Osteocyte (in vitro differentiated cells): ENCODE measurements around the gene DNAJB5. TPM values are rescaled to one million over a fixed set of nuclear protein-coding genes. Genes with fewer than 3 reads are reported as not detected.
"Not testable (repeated sequence)": the region's sequence is repeated elsewhere in the genome, so short reads cannot be mapped to it uniquely, and the experiment has no call there.

Experiments used
- DNase-seq: peaks from one replicate; pipeline ENCODE4 v3.0.0; 2021; ENCODE audit warnings: mixed read lengths; ENCODE audit not compliant: unreplicated experiment; ENCODE audit errors: extremely low spot score
- H3K27ac Mint-ChIP-seq: one replicate; pipeline ENCODE4 v1.8.0; 2021; ENCODE audit warnings: mild to moderate bottlenecking, mixed read lengths; ENCODE audit not compliant: unreplicated experiment
- H3K27me3 Mint-ChIP-seq: one replicate; pipeline ENCODE4 v1.8.0; 2021; ENCODE audit warnings: mixed read lengths; ENCODE audit not compliant: unreplicated experiment
- H3K36me3 Mint-ChIP-seq: one replicate; pipeline ENCODE4 v1.8.0; 2021; ENCODE audit warnings: mixed read lengths; ENCODE audit not compliant: unreplicated experiment
- H3K4me1 Mint-ChIP-seq: one replicate; pipeline ENCODE4 v1.8.0; 2021; ENCODE audit warnings: mixed read lengths; ENCODE audit not compliant: unreplicated experiment
- H3K4me3 Mint-ChIP-seq: one replicate; pipeline ENCODE4 v1.8.0; 2021; ENCODE audit warnings: mild to moderate bottlenecking, moderate library complexity, mixed read lengths; ENCODE audit not compliant: unreplicated experiment
- H3K9me3 Mint-ChIP-seq: one replicate; pipeline ENCODE4 v1.8.0; 2021; ENCODE audit warnings: mixed read lengths; ENCODE audit not compliant: unreplicated experiment
- total RNA-seq: library from RNA; stranded (reverse); gene quantifications from 2 replicates; pipeline ENCODE4 v1.2.1, GENCODE V29; 2021
- TF ChIP-seq, protein P1 (sequence below): fragments of 200-600 bp; sonication (generic); IDR thresholded peaks from 2 replicates; pipeline ENCODE4 v1.5.0; 2021; ENCODE audit warnings: antibody characterized with exemption, mild to moderate bottlenecking, moderate library complexity

The DNAJB5 gene
- total RNA-seq, 1 donor from 2014 or later = 6.8 TPM

- Mint-ChIP-seq H3K9me3 (peaks cover 21% of the 10 kb centered on the region), H3K27ac (no peak overlapping the region), H3K4me1 (no peaks in the 10 kb centered on the region), H3K4me3 (no peak overlapping the region), H3K36me3 (peaks cover 50% of the 10 kb centered on the region), H3K27me3 (no peaks in the 10 kb centered on the region)
- TF ChIP-seq, protein P1, sequence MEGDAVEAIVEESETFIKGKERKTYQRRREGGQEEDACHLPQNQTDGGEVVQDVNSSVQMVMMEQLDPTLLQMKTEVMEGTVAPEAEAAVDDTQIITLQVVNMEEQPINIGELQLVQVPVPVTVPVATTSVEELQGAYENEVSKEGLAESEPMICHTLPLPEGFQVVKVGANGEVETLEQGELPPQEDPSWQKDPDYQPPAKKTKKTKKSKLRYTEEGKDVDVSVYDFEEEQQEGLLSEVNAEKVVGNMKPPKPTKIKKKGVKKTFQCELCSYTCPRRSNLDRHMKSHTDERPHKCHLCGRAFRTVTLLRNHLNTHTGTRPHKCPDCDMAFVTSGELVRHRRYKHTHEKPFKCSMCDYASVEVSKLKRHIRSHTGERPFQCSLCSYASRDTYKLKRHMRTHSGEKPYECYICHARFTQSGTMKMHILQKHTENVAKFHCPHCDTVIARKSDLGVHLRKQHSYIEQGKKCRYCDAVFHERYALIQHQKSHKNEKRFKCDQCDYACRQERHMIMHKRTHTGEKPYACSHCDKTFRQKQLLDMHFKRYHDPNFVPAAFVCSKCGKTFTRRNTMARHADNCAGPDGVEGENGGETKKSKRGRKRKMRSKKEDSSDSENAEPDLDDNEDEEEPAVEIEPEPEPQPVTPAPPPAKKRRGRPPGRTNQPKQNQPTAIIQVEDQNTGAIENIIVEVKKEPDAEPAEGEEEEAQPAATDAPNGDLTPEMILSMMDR = no peak
- DNase-seq = no peak
Measured at GRCh38 chr9:35010351-35010958, 20.9 kb downstream of the DNAJB5 start.

GRCh38 chr9:35014517-35014916 is 25.0 kb downstream of the DNAJB5 start:
- Mint-ChIP-seq H3K27me3 (no peaks in the 10 kb centered on the region), H3K4me1 (no peaks in the 10 kb centered on the region), H3K36me3 (peaks cover 55% of the 10 kb centered on the region), H3K4me3 (no peak overlapping the region), H3K27ac (no peak overlapping the region), H3K9me3 (peaks cover 26% of the 10 kb centered on the region)
- DNase-seq = no peak
- TF ChIP-seq, protein P1 = no peak

- H3K4me1 Mint-ChIP-seq, H3K27me3 Mint-ChIP-seq, DNase-seq, H3K27ac Mint-ChIP-seq, H3K4me3 Mint-ChIP-seq, H3K9me3 Mint-ChIP-seq: not testable (repeated sequence)
- peaks cover 39% of the 10 kb centered on the region for H3K36me3 Mint-ChIP-seq
Measured at GRCh38 chr9:35023443-35023842, 33.9 kb downstream of the DNAJB5 start.

DNA sequence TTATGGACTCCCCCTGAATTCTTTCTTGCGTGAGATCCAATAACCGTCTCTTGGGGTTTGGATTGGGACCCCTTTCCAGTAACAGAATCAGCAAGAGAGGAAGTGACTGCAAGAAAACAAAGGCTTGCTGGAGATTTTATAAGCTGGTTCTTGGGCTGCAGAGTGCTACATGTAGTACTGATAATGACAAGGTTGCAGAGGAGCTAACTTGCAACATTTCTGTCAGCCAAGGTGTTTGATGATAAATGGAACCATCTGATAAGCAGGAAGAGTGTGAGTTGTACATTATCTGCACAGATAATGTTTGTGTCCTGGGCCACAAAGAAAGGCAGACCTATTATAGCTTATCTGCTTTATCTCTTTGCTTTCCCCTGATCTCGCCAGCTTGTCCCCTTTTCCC is 37.1 kb downstream of the DNAJB5 start:
- Mint-ChIP-seq H3K27me3 (no peaks in the 10 kb centered on the region), H3K36me3 (peaks cover 24% of the 10 kb centered on the region), H3K27ac (no peak overlapping the region), H3K9me3 (no peaks in the 10 kb centered on the region), H3K4me3 (no peak overlapping the region), H3K4me1 (peaks cover 3% of the 10 kb centered on the region)
- TF ChIP-seq, protein P1 = no peak
- DNase-seq = no peak

- DNase-seq = no peak
- peaks cover 3% of the 10 kb centered on the region for H3K4me1 Mint-ChIP-seq
- H3K27me3 Mint-ChIP-seq = no peaks in the 10 kb centered on the region
- no peaks in the 10 kb centered on the region for H3K9me3 Mint-ChIP-seq
- no peak overlapping the region for H3K27ac Mint-ChIP-seq
- H3K4me3 Mint-ChIP-seq = no peak overlapping the region
- TF ChIP-seq, protein P1 = no peak
- H3K36me3 Mint-ChIP-seq = peaks cover 19% of the 10 kb centered on the region
Measured at GRCh38 chr9:35027374-35027773, 37.8 kb downstream of the DNAJB5 start.

- no peaks in the 10 kb centered on the region for H3K27me3 Mint-ChIP-seq
- H3K36me3 Mint-ChIP-seq = peaks cover 18% of the 10 kb centered on the region
- peaks cover 3% of the 10 kb centered on the region for H3K4me1 Mint-ChIP-seq
- TF ChIP-seq, protein P1 = no peak
- DNase-seq = no peak
- no peak overlapping the region for H3K4me3 Mint-ChIP-seq
- no peaks in the 10 kb centered on the region for H3K9me3 Mint-ChIP-seq
- H3K27ac Mint-ChIP-seq = no peak overlapping the region
Measured at GRCh38 chr9:35027860-35028259, 38.3 kb downstream of the DNAJB5 start.
